H1 (cell line): ENCODE data around the gene EMC6. TPM values are rescaled to one million over a fixed set of nuclear protein-coding genes. Genes with fewer than 3 reads are reported as not detected.

Experiments used
- CTCF ChIA-PET: fragments of 300-600 bp; sonication (Branson Sonifier 250); formaldehyde crosslinking; loops from one replicate; lab custom pipeline; 2021; ENCODE audit not compliant: partially characterized antibody; lab: Charles Lee
- POLR2A ChIA-PET: fragments of 300-600 bp; sonication (Branson Sonifier 250); formaldehyde crosslinking; loops from one replicate; lab custom pipeline; 2021; ENCODE audit warnings: inconsistent platforms; ENCODE audit not compliant: partially characterized antibody; lab: Charles Lee
- DNase-seq, 2 experiments: peaks; one replicate each; pipeline versions ENCODE4 v3.0.0 to v3.0.0-alpha.2; 2010 to 2022; ENCODE audit warnings: low spot score in 2 of 2, low read depth in 1 of 2, mixed read lengths in 1 of 2
- FAIRE-seq: peaks from 2 replicates; lab custom pipeline; 2011; peaks lifted over from hg19 to GRCh38; lab: Jason Lieb, UNC
- H2AFZ ChIP-seq: 2 replicates; pipeline ENCODE4 v1.8.1; 2012; ENCODE audit warnings: low read length, inconsistent platforms
- H2AK5ac ChIP-seq: 2 replicates; pipeline ENCODE4 v1.6.1; 2013; ENCODE audit warnings: low read depth, low read length
- H2BK120ac ChIP-seq: replicated peaks from 2 replicates; pipeline ENCODE3; 2013; ENCODE audit warnings: low read depth, low read length, inconsistent platforms
- H2BK12ac ChIP-seq: 2 replicates; pipeline ENCODE4 v1.6.1; 2013; ENCODE audit warnings: low read depth, low read length
- H2BK15ac ChIP-seq: 2 replicates; pipeline ENCODE4 v1.6.1; 2013; ENCODE audit warnings: low read length
- H2BK20ac ChIP-seq: 2 replicates; pipeline ENCODE4 v1.6.1; 2013; ENCODE audit warnings: low read length
- H2BK5ac ChIP-seq: 2 replicates; pipeline ENCODE4 v1.6.1; 2013; ENCODE audit warnings: low read depth, low read length
- H3K14ac ChIP-seq: 2 replicates; pipeline ENCODE4 v1.6.1; 2013; ENCODE audit warnings: inconsistent platforms; ENCODE audit not compliant: insufficient read length
- H3K18ac ChIP-seq: 2 replicates; pipeline ENCODE4 v1.6.1; 2013; ENCODE audit warnings: low read length; ENCODE audit errors: extremely low read depth
- H3K23ac ChIP-seq: 2 replicates; pipeline ENCODE4 v1.6.1; 2013; ENCODE audit warnings: inconsistent platforms; ENCODE audit not compliant: insufficient read length
- H3K23me2 ChIP-seq: 2 replicates; pipeline ENCODE4 v1.6.1; 2013; ENCODE audit warnings: low read depth, low read length
- H3K27ac ChIP-seq: 2 replicates; pipeline ENCODE4 v1.6.1; 2011; ENCODE audit warnings: low read depth, low read length, inconsistent platforms
- H3K27me3 ChIP-seq, 4 experiments: replicated peaks in 1 of 4; 1 replicate in 1 of 4; 2 replicates in 3 of 4; pipeline versions ENCODE4 v1.6.1 to v1.8.1; 2011 to 2013; ENCODE audit warnings: low read length in 3 of 4, mild to moderate bottlenecking in 3 of 4, inconsistent platforms in 2 of 4, mixed read lengths in 2 of 4, moderate library complexity in 1 of 4; ENCODE audit not compliant: control insufficient read depth in 3 of 4, insufficient read depth in 3 of 4; ENCODE audit errors: extremely low read depth in 1 of 4
- H3K36me3 ChIP-seq, 4 experiments: 2 replicates each; pipeline versions ENCODE4 v1.6.1 to v1.8.1; 2011 to 2013; ENCODE audit warnings: mild to moderate bottlenecking in 4 of 4, low read length in 3 of 4, moderate library complexity in 2 of 4, control low read depth in 1 of 4, inconsistent platforms in 1 of 4; ENCODE audit not compliant: insufficient read depth in 4 of 4, control insufficient read depth in 2 of 4
- H3K4ac ChIP-seq: replicated peaks from 2 replicates; pipeline ENCODE3; 2013; ENCODE audit warnings: low read length, low read depth, mixed read lengths, inconsistent platforms; ENCODE audit not compliant: insufficient read length
- H3K4me1 ChIP-seq, 4 experiments: replicated peaks in 1 of 4; 1 replicate in 1 of 4; 2 replicates in 3 of 4; pipeline versions ENCODE4 v1.6.1 to v1.8.1; 2011 to 2013; ENCODE audit warnings: low read length in 3 of 4, inconsistent platforms in 2 of 4, mixed read lengths in 1 of 4; ENCODE audit not compliant: insufficient read depth in 4 of 4, control insufficient read depth in 3 of 4
- H3K4me2 ChIP-seq, 2 experiments: 2 replicates each; pipeline versions ENCODE4 v1.6.1 to v1.8.1; 2011 to 2013; ENCODE audit warnings: low read depth in 2 of 2, low read length in 2 of 2, control low read depth in 1 of 2, inconsistent platforms in 1 of 2, mild to moderate bottlenecking in 1 of 2; ENCODE audit not compliant: insufficient read depth in 1 of 2
- H3K4me3 ChIP-seq, 4 experiments: fragments of 200-600, 300-600 bp in 1 of 4; sonication (generic), shearing (Covaris generic), sonication (Bioruptor Twin) in 1 of 4; 2 replicates each; pipeline versions ENCODE4 v1.5.1 to v1.8.1; 2011 to 2016; ENCODE audit warnings: low read length in 4 of 4, low read depth in 3 of 4, control low read depth in 2 of 4, inconsistent platforms in 2 of 4, mild to moderate bottlenecking in 2 of 4, mixed read lengths in 1 of 4, moderate library complexity in 1 of 4; ENCODE audit not compliant: insufficient read depth in 2 of 4; ENCODE audit errors: extremely low read depth in 1 of 4
- H3K56ac ChIP-seq: replicated peaks from 2 replicates; pipeline ENCODE3; 2013; ENCODE audit warnings: low read depth, mild to moderate bottlenecking, mixed read lengths, low read length, inconsistent platforms; ENCODE audit not compliant: insufficient read length
- H3K79me1 ChIP-seq: 2 replicates; pipeline ENCODE4 v1.6.1; 2013; ENCODE audit warnings: low read depth, low read length, control low read depth
- H3K79me2 ChIP-seq, 2 experiments: 2 replicates each; pipeline versions ENCODE4 v1.6.1 to v1.8.1; 2012 to 2013; ENCODE audit warnings: low read length in 2 of 2, mild to moderate bottlenecking in 2 of 2, inconsistent platforms in 1 of 2; ENCODE audit not compliant: insufficient read depth in 2 of 2, control insufficient read depth in 1 of 2
- H3K9ac ChIP-seq, 4 experiments: replicated peaks in 1 of 4; 1 replicate in 1 of 4; 2 replicates in 3 of 4; pipeline versions ENCODE4 v1.6.1 to v1.8.1; 2011 to 2013; ENCODE audit warnings: low read depth in 3 of 4, low read length in 3 of 4, control low read depth in 2 of 4, mild to moderate bottlenecking in 2 of 4, moderate library complexity in 2 of 4, inconsistent platforms in 1 of 4; ENCODE audit errors: extremely low read depth in 1 of 4
- H3K9me3 ChIP-seq, 2 experiments: 2 replicates each; pipeline versions ENCODE4 v1.6.1 to v1.8.1; 2012 to 2013; ENCODE audit warnings: mild to moderate bottlenecking in 2 of 2, moderate library complexity in 2 of 2, control low read depth in 1 of 2, inconsistent platforms in 1 of 2, low read depth in 1 of 2, low read length in 1 of 2, mixed read lengths in 1 of 2; ENCODE audit not compliant: insufficient read depth in 2 of 2
- H4K20me1 ChIP-seq, 2 experiments: replicated peaks in 1 of 2; 2 replicates each; pipeline versions ENCODE3 to v1.8.1; 2011 to 2013; ENCODE audit warnings: inconsistent platforms in 2 of 2, low read length in 2 of 2, mild to moderate bottlenecking in 1 of 2; ENCODE audit not compliant: insufficient read depth in 2 of 2, control insufficient read depth in 1 of 2
- H4K5ac ChIP-seq: 2 replicates; pipeline ENCODE4 v1.6.1; 2013; ENCODE audit warnings: low read length, low read depth, mixed read lengths, inconsistent platforms; ENCODE audit not compliant: insufficient read length
- H4K8ac ChIP-seq: 2 replicates; pipeline ENCODE4 v1.8.0; 2013; ENCODE audit warnings: mild to moderate bottlenecking, moderate library complexity, low read length, inconsistent platforms; ENCODE audit not compliant: insufficient read depth; ENCODE audit errors: extremely low read depth
- H4K91ac ChIP-seq: replicated peaks from 2 replicates; pipeline ENCODE3; 2013; ENCODE audit warnings: low read length, mixed read lengths, inconsistent platforms; ENCODE audit not compliant: insufficient read length
- BACH1 ChIP-seq: IDR thresholded peaks from 2 replicates; pipeline ENCODE4 v1.6.1; 2012; ENCODE audit warnings: low read length, improper control_type of control experiment
- CBX8 ChIP-seq: fragments of 300-800, 300-1000 bp; sonication (generic); IDR thresholded peaks from 2 replicates; pipeline ENCODE4 v1.7.1; 2016; ENCODE audit warnings: low read depth, low read length, borderline replicate concordance
- GABPA ChIP-seq: IDR thresholded peaks from 2 replicates; pipeline ENCODE4 v1.6.1; 2011; ENCODE audit warnings: mild to moderate bottlenecking, low read length, moderate library complexity, borderline replicate concordance; ENCODE audit not compliant: insufficient read depth
- GTF2F1 ChIP-seq: IDR thresholded peaks from 2 replicates; pipeline ENCODE4 v1.6.1; 2012; ENCODE audit warnings: low read depth, low read length, improper control_type of control experiment, borderline replicate concordance
- KDM1A ChIP-seq: fragments of 200-600, 300-600 bp; sonication (generic); IDR thresholded peaks from 2 replicates; pipeline ENCODE4 v1.7.1; 2016; ENCODE audit warnings: mild to moderate bottlenecking, low read length, borderline replicate concordance
- RNF2 ChIP-seq: fragments of 200-900, 300-1000 bp; sonication (generic); IDR thresholded peaks from 2 replicates; pipeline ENCODE4 v1.7.1; 2016; ENCODE audit warnings: borderline replicate concordance, low read depth, mild to moderate bottlenecking, antibody characterized with exemption, low read length; ENCODE audit not compliant: poor library complexity, severe bottlenecking; ENCODE audit errors: missing control alignments
- TAF1 ChIP-seq: IDR thresholded peaks from 2 replicates; pipeline ENCODE4 v1.6.1; 2011; ENCODE audit warnings: mild to moderate bottlenecking, low read depth, low read length
- TBP ChIP-seq: IDR thresholded peaks from 2 replicates; pipeline ENCODE4 v1.6.1; 2011; ENCODE audit warnings: low read depth, low read length, improper control_type of control experiment
- TCF12 ChIP-seq: IDR thresholded peaks from 2 replicates; pipeline ENCODE4 v1.6.1; 2011; ENCODE audit warnings: low read depth, mild to moderate bottlenecking, low read length
- WGBS, 2 experiments: shearing (Covaris generic) in 1 of 2; methylation state at CpG; one replicate each; pipeline versions ENCODE4 v1.1.6 to v1.1.7; 2013 to 2015; ENCODE audit warnings: low lambda C conversion rate in 2 of 2, mixed read lengths in 2 of 2, inconsistent platforms in 1 of 2, low coverage in 1 of 2, missing lambda C conversion rate in 1 of 2; ENCODE audit not compliant: insufficient replicate concordance in 2 of 2, insufficient coverage in 1 of 2, insufficient read length in 1 of 2; ENCODE audit errors: extremely low coverage in 1 of 2, missing lambda C conversion rate in 1 of 2; 5-methylcytosine and 5-hydroxymethylcytosine counted together
- polyA plus RNA-seq, 7 experiments: library from polyadenylated mRNA; depleted of rRNA in 3 of 7; stranded (reverse) in 5 of 7; unstranded in 2 of 7; fragments of >200 nt in 5 of 7; fragments of 200-250 nt in 2 of 7; gene quantifications; 1 replicate in 5 of 7; 2 replicates in 1 of 7; 4 replicates in 1 of 7; pipeline versions ENCODE4 v1.2.1 to v1.2.3, GENCODE V29; 2011 to 2013; ENCODE audit warnings: missing spikeins in 2 of 7, mixed read lengths in 2 of 7
- total RNA-seq: library from RNA; stranded (reverse); fragmentation: NEBNext Ultra II Directional; extraction: Animal tissue kit (Norgen Biotek cat#: 25700); gene quantifications from 2 replicates; pipeline ENCODE4 v1.2.1, GENCODE V29; 2021
- TF ChIP-seq, protein P1 (sequence below): IDR thresholded peaks from 2 replicates; pipeline ENCODE4 v1.6.1; 2012; ENCODE audit warnings: inconsistent platforms
- TF ChIP-seq, protein P2 (sequence below): IDR thresholded peaks from 2 replicates; pipeline ENCODE4 v1.6.1; 2011; ENCODE audit warnings: low read length, improper control_type of control experiment

Gene EMC6
- total and polyA plus RNA-seq, 2 of the 8 experiments (the other 6 are each of a cell fraction or from before 2014, with no cell fraction given): 81.5 to 193 TPM

DNA sequence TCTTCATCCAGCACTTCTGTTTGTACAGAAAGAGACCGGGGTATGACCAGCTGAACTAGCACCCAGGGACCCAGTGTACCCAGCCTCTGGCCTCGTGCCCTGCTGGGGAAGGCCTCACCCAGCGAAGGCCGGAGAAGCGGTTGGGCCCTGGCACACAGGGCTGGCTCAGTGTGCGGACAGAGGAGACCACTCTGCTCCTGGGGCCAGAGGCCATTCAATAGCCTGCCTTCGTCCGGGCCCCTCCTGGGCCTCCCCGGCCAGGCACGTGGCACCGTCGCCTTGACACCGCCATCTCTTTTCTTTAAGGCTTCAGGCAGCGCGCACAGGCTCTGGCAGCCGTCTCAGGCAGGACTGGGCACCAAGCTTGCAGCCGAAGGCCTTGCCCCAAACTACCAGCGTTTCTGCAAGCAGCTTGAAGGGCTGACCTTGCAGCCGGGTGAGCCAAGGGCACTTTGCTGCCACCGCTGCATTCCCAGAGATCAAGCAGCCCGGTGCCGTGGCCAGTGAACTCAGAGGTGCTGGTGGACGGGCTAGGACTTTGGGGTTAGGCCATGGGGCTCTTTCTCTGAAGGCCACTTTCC, 8.2 kb upstream of the EMC6 start:
- no peaks in the 10 kb centered on the region for H3K9me3 ChIP-seq
- H2BK12ac ChIP-seq: no peak overlapping the region
- no peak overlapping the region for H2AFZ ChIP-seq
- no peaks in the 10 kb centered on the region for H3K27me3 ChIP-seq
- H4K20me1 ChIP-seq: peaks cover 4 to 6% of the 10 kb centered on the region in 2 experiments
- no peak overlapping the region for H2BK120ac ChIP-seq
- peaks cover 0 to 6% (median 2%) of the 10 kb centered on the region in 4 experiments; a peak in 4 of 8 replicates for H3K36me3 ChIP-seq
- no peak for DNase-seq
- H3K14ac ChIP-seq: no peak overlapping the region
- no peak overlapping the region for H3K4me3 ChIP-seq
- no peak overlapping the region for H3K56ac ChIP-seq
- H2AK5ac ChIP-seq: no peak overlapping the region
- H3K79me1 ChIP-seq: no peaks in the 10 kb centered on the region; the same call in 1 of the 2 replicates
- no peak overlapping the region for H3K18ac ChIP-seq
- H2BK20ac ChIP-seq: no peak overlapping the region
- H3K79me2 ChIP-seq: no peaks in the 10 kb centered on the region
- H2BK15ac ChIP-seq: no peak overlapping the region
- no peak overlapping the region for H4K5ac ChIP-seq
- H3K9ac ChIP-seq: no peak overlapping the region
- no peak overlapping the region for H4K8ac ChIP-seq
- FAIRE-seq: no peak
- H3K23ac ChIP-seq: no peak overlapping the region
- no peak overlapping the region for H2BK5ac ChIP-seq
- H3K4ac ChIP-seq: no peak overlapping the region
- H3K4me1 ChIP-seq: no peaks in the 10 kb centered on the region; a peak in 3 of 7 replicates
- POLR2A ChIA-PET: interaction anchor here (0.9 to 18.4 kb wide), 8 partner anchors 3 to 55 kb away, joined by 3 to 194 read pairs (median 4); partner anchors contain the start of genes CTNS, EMC6, SHPK and TAX1BP3
- no peak overlapping the region for H4K91ac ChIP-seq
- 93% methylated on average over 19 of the region's 23 CpGs; no CpG with 5 or more reads in 1 of the 2 experiments for WGBS, 2 experiments
- H3K4me2 ChIP-seq: no peak overlapping the region
- H3K27ac ChIP-seq: no peak overlapping the region
- no peaks in the 10 kb centered on the region; the same call in 1 of the 2 replicates for H3K23me2 ChIP-seq
- CTCF ChIA-PET: interaction anchor here (0.6 to 4.2 kb wide), 3 partner anchors 12 to 62 kb away, joined by 3 to 20 read pairs (median 8); no protein-coding TSS in a partner anchor
- TF ChIP-seq RNF2: no peak
- TF ChIP-seq KDM1A: no peak
- no peak for TF ChIP-seq CBX8
- TF ChIP-seq BACH1: no peak
- no peak for TF ChIP-seq TBP
- TF ChIP-seq, protein P1, sequence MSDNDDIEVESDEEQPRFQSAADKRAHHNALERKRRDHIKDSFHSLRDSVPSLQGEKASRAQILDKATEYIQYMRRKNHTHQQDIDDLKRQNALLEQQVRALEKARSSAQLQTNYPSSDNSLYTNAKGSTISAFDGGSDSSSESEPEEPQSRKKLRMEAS: no peak
- no peak for TF ChIP-seq GABPA
- TF ChIP-seq, protein P2, sequence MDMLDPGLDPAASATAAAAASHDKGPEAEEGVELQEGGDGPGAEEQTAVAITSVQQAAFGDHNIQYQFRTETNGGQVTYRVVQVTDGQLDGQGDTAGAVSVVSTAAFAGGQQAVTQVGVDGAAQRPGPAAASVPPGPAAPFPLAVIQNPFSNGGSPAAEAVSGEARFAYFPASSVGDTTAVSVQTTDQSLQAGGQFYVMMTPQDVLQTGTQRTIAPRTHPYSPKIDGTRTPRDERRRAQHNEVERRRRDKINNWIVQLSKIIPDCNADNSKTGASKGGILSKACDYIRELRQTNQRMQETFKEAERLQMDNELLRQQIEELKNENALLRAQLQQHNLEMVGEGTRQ: no peak
- TF ChIP-seq GTF2F1: no peak
- no peak for TF ChIP-seq TCF12
- TF ChIP-seq TAF1: no peak
